ENCODE data around the gene IGSF21. TPM values are rescaled to one million over a fixed set of nuclear protein-coding genes. Genes with fewer than 3 reads are reported as not detected.

IGSF21 gene
- polyA plus RNA-seq, 1 donor: 0.54 TPM

- H3K9me3 ChIP-seq (ENCODE audit: control insufficient read depth, low read depth, low read length): no peaks in the 10 kb centered on the region
- no peaks in the 10 kb centered on the region for H3K4me1 ChIP-seq (ENCODE audit: control insufficient read depth, insufficient read depth, low read length)
- peaks cover 27% of the 10 kb centered on the region for H3K27me3 ChIP-seq (ENCODE audit: control insufficient read depth, insufficient read depth, low read length)
- H3K36me3 ChIP-seq (ENCODE audit: control insufficient read depth, insufficient read depth, low read length): no peaks in the 10 kb centered on the region
- no CpG with 5 or more reads among the region's 13 CpGs for WGBS (ENCODE audit: insufficient coverage, low lambda C conversion rate)
- no peak overlapping the region for H3K4me3 ChIP-seq (ENCODE audit: low read length)
- no peak for DNase-seq
- H3K27ac ChIP-seq (ENCODE audit: low read length): no peak overlapping the region
Measured at GRCh38 chr1:18175530-18176377, 68.2 kb downstream of the IGSF21 start.

- Histone ChIP-seq H3K27me3 (ENCODE audit: control insufficient read depth, insufficient read depth, low read length) (peaks cover 27% of the 10 kb centered on the region), H3K4me1 (ENCODE audit: control insufficient read depth, insufficient read depth, low read length) (no peaks in the 10 kb centered on the region), H3K27ac (ENCODE audit: low read length) (no peak overlapping the region), H3K36me3 (ENCODE audit: control insufficient read depth, insufficient read depth, low read length) (no peaks in the 10 kb centered on the region), H3K9me3 (ENCODE audit: control insufficient read depth, low read depth, low read length) (no peaks in the 10 kb centered on the region), H3K4me3 (ENCODE audit: low read length) (no peak overlapping the region)
- WGBS (ENCODE audit: insufficient coverage, low lambda C conversion rate): no CpG with 5 or more reads among the region's 4 CpGs
- no peak for DNase-seq
Measured at GRCh38 chr1:18176619-18177018, 69.0 kb downstream of the IGSF21 start.

GRCh38 chr1:18178111-18178510 is 70.5 kb downstream of the IGSF21 start:
- Histone ChIP-seq H3K36me3 (ENCODE audit: control insufficient read depth, insufficient read depth, low read length) (no peaks in the 10 kb centered on the region), H3K9me3 (ENCODE audit: control insufficient read depth, low read depth, low read length) (no peaks in the 10 kb centered on the region), H3K4me1 (ENCODE audit: control insufficient read depth, insufficient read depth, low read length) (no peaks in the 10 kb centered on the region), H3K27me3 (ENCODE audit: control insufficient read depth, insufficient read depth, low read length) (peaks cover 27% of the 10 kb centered on the region), H3K4me3 (ENCODE audit: low read length) (no peak overlapping the region), H3K27ac (ENCODE audit: low read length) (no peak overlapping the region)
- no peak for DNase-seq
- no CpG with 5 or more reads among the region's 8 CpGs for WGBS (ENCODE audit: insufficient coverage, low lambda C conversion rate)

- Histone ChIP-seq H3K9me3 (ENCODE audit: control insufficient read depth, low read depth, low read length) (no peaks in the 10 kb centered on the region), H3K27ac (ENCODE audit: low read length) (no peak overlapping the region), H3K36me3 (ENCODE audit: control insufficient read depth, insufficient read depth, low read length) (no peaks in the 10 kb centered on the region), H3K4me1 (ENCODE audit: control insufficient read depth, insufficient read depth, low read length) (no peaks in the 10 kb centered on the region), H3K27me3 (ENCODE audit: control insufficient read depth, insufficient read depth, low read length) (peaks cover 27% of the 10 kb centered on the region), H3K4me3 (ENCODE audit: low read length) (no peak overlapping the region)
- DNase-seq: no peak
- no CpG with 5 or more reads among the region's 7 CpGs for WGBS (ENCODE audit: insufficient coverage, low lambda C conversion rate)
Measured at GRCh38 chr1:18179009-18179408, 71.4 kb downstream of the IGSF21 start.

- no peak for DNase-seq
- peaks cover 9% of the 10 kb centered on the region for H3K27me3 ChIP-seq (ENCODE audit: control insufficient read depth, insufficient read depth, low read length)
- H3K4me1 ChIP-seq (ENCODE audit: control insufficient read depth, insufficient read depth, low read length): no peaks in the 10 kb centered on the region
- H3K27ac ChIP-seq (ENCODE audit: low read length): no peak overlapping the region
- WGBS (ENCODE audit: insufficient coverage, low lambda C conversion rate): 60% methylated on average over 1 of the region's 13 CpGs
- no peaks in the 10 kb centered on the region for H3K9me3 ChIP-seq (ENCODE audit: control insufficient read depth, low read depth, low read length)
- H3K4me3 ChIP-seq (ENCODE audit: low read length): no peak overlapping the region
- H3K36me3 ChIP-seq (ENCODE audit: control insufficient read depth, insufficient read depth, low read length): no peaks in the 10 kb centered on the region
Measured at GRCh38 chr1:18182398-18183160, 75.0 kb downstream of the IGSF21 start.

- no peak overlapping the region for H3K27ac ChIP-seq (ENCODE audit: low read length)
- H3K4me3 ChIP-seq (ENCODE audit: low read length): no peak overlapping the region
- H3K9me3 ChIP-seq (ENCODE audit: control insufficient read depth, low read depth, low read length): no peaks in the 10 kb centered on the region
- no peaks in the 10 kb centered on the region for H3K4me1 ChIP-seq (ENCODE audit: control insufficient read depth, insufficient read depth, low read length)
- no CpG with 5 or more reads among the region's 7 CpGs for WGBS (ENCODE audit: insufficient coverage, low lambda C conversion rate)
- no peaks in the 10 kb centered on the region for H3K36me3 ChIP-seq (ENCODE audit: control insufficient read depth, insufficient read depth, low read length)
- no peak for DNase-seq
- peaks cover 6% of the 10 kb centered on the region for H3K27me3 ChIP-seq (ENCODE audit: control insufficient read depth, insufficient read depth, low read length)
Measured at GRCh38 chr1:18183533-18183932, 75.9 kb downstream of the IGSF21 start.

GRCh38 chr1:18187054-18187453 is 79.5 kb downstream of the IGSF21 start:
- Histone ChIP-seq H3K27ac (ENCODE audit: low read length) (no peak overlapping the region), H3K4me3 (ENCODE audit: low read length) (no peak overlapping the region), H3K27me3 (ENCODE audit: control insufficient read depth, insufficient read depth, low read length) (no peaks in the 10 kb centered on the region), H3K4me1 (ENCODE audit: control insufficient read depth, insufficient read depth, low read length) (no peaks in the 10 kb centered on the region), H3K36me3 (ENCODE audit: control insufficient read depth, insufficient read depth, low read length) (no peaks in the 10 kb centered on the region), H3K9me3 (ENCODE audit: control insufficient read depth, low read depth, low read length) (no peaks in the 10 kb centered on the region)
- DNase-seq: no peak
- no CpG with 5 or more reads among the region's 5 CpGs for WGBS (ENCODE audit: insufficient coverage, low lambda C conversion rate)

GRCh38 chr1:18188820-18189517 is 81.4 kb downstream of the IGSF21 start:
- DNase-seq: no peak
- H3K4me1 ChIP-seq (ENCODE audit: control insufficient read depth, insufficient read depth, low read length): no peaks in the 10 kb centered on the region
- no CpG with 5 or more reads among the region's 9 CpGs for WGBS (ENCODE audit: insufficient coverage, low lambda C conversion rate)
- H3K4me3 ChIP-seq (ENCODE audit: low read length): no peak overlapping the region
- no peak overlapping the region for H3K27ac ChIP-seq (ENCODE audit: low read length)
- H3K36me3 ChIP-seq (ENCODE audit: control insufficient read depth, insufficient read depth, low read length): no peaks in the 10 kb centered on the region
- H3K27me3 ChIP-seq (ENCODE audit: control insufficient read depth, insufficient read depth, low read length): peaks cover 2% of the 10 kb centered on the region
- H3K9me3 ChIP-seq (ENCODE audit: control insufficient read depth, low read depth, low read length): no peaks in the 10 kb centered on the region

- peaks cover 2% of the 10 kb centered on the region for H3K27me3 ChIP-seq (ENCODE audit: control insufficient read depth, insufficient read depth, low read length)
- no peak overlapping the region for H3K4me3 ChIP-seq (ENCODE audit: low read length)
- no peak for DNase-seq
- H3K27ac ChIP-seq (ENCODE audit: low read length): no peak overlapping the region
- WGBS (ENCODE audit: insufficient coverage, low lambda C conversion rate): no CpG with 5 or more reads among the region's 7 CpGs
- H3K36me3 ChIP-seq (ENCODE audit: control insufficient read depth, insufficient read depth, low read length): no peaks in the 10 kb centered on the region
- no peaks in the 10 kb centered on the region for H3K9me3 ChIP-seq (ENCODE audit: control insufficient read depth, low read depth, low read length)
- no peaks in the 10 kb centered on the region for H3K4me1 ChIP-seq (ENCODE audit: control insufficient read depth, insufficient read depth, low read length)
Measured at GRCh38 chr1:18190598-18190997, 83.0 kb downstream of the IGSF21 start.

GRCh38 chr1:18191037-18191436 is 83.4 kb downstream of the IGSF21 start:
- Histone ChIP-seq H3K27ac (ENCODE audit: low read length) (no peak overlapping the region), H3K9me3 (ENCODE audit: control insufficient read depth, low read depth, low read length) (no peaks in the 10 kb centered on the region), H3K27me3 (ENCODE audit: control insufficient read depth, insufficient read depth, low read length) (peaks cover 4% of the 10 kb centered on the region), H3K4me1 (ENCODE audit: control insufficient read depth, insufficient read depth, low read length) (no peaks in the 10 kb centered on the region), H3K36me3 (ENCODE audit: control insufficient read depth, insufficient read depth, low read length) (no peaks in the 10 kb centered on the region), H3K4me3 (ENCODE audit: low read length) (no peak overlapping the region)
- WGBS (ENCODE audit: insufficient coverage, low lambda C conversion rate): no CpG with 5 or more reads among the region's 3 CpGs
- DNase-seq: no peak

Measured in large intestine (tissue), 3 donors.